K562 (cell line): ENCODE data around the gene KRT1.

Source experiments
- CTCF ChIP-seq, 3 experiments: IDR thresholded peaks in 2 of 3; conservative IDR thresholded peaks in 1 of 3; 2 replicates each; pipeline ENCODE4 v1.5.1; 2011 to 2012; ENCODE audit warnings: low read length in 3 of 3, mild to moderate bottlenecking in 3 of 3, control low read depth in 2 of 3, improper control_type of control experiment in 1 of 3, inconsistent platforms in 1 of 3, low read depth in 1 of 3, mixed read lengths in 1 of 3, moderate library complexity in 1 of 3; ENCODE audit not compliant: insufficient read depth in 2 of 3
- NFE2L1 ChIP-seq: fragments of 450-650 bp; IDR thresholded peaks from 2 replicates; pipeline ENCODE4 v1.6.1; 2016; ENCODE audit warnings: missing genetic modification characterization, low read depth, mild to moderate bottlenecking, missing compliant biosample characterization, moderate library complexity, borderline replicate concordance
- NFRKB ChIP-seq: fragments of 450-650 bp; IDR thresholded peaks from 2 replicates; pipeline ENCODE4 v1.6.1; 2016; ENCODE audit warnings: low read depth
- POLR2A ChIP-seq: fragments of 450-650 bp; conservative IDR thresholded peaks from 2 replicates; pipeline ENCODE4 v1.6.1; 2016
- POU5F1 ChIP-seq: fragments of 150-350 bp; IDR thresholded peaks from 2 replicates; pipeline ENCODE4 v1.6.1; 2014; ENCODE audit warnings: borderline replicate concordance, low read length, low read depth, mild to moderate bottlenecking; ENCODE audit not compliant: partially characterized antibody

- TF ChIP-seq NFRKB: no peak
- no peak for TF ChIP-seq POLR2A
- TF ChIP-seq CTCF (IDR thresholded peaks at IDR 0.05 in 2 of 3, conservative IDR thresholded peaks at IDR 0.05 in 1 of 3; ENCODE audit: insufficient read depth in 2 of 3, low read depth in 1 of 3, low read length in 3 of 3): no peak
- TF ChIP-seq NFE2L1 (tag): no peak
- no peak for TF ChIP-seq POU5F1
Measured at GRCh38 chr12:52710730-52711129, 30.5 kb upstream of the KRT1 start.
